K562 (cell line): Measurements from ENCODE around the gene SEL1L. TPM values are rescaled to one million over a fixed set of nuclear protein-coding genes. Genes with fewer than 3 reads are reported as not detected.

ENCODE experiments used
- ATAC-seq: fragments of 200-7000 bp; cut with Tn5 transposase; 3 replicates; pipeline ENCODE4 v1.9.1; 2020; ENCODE audit warnings: moderate library complexity
- BruUV-seq: library from RNA; stranded (reverse); fragments of 400-500 nt; replicated peaks from 2 replicates; lab custom pipeline; 2021; lab: Mats Ljungman, UMichigan
- CTCF ChIA-PET: fragments of 300-600 bp; formaldehyde crosslinking; extraction: SDS; loops from one replicate; lab custom pipeline; 2021; ENCODE audit warnings: low intra/inter-chr PET ratio; lab: Yijun Ruan, JAX
- POLR2A ChIA-PET: fragments of 300-600, 350-650 bp; sonication (Branson Sonifier 250); formaldehyde crosslinking; extraction: SDS; loops from one replicate; lab custom pipeline; 2021; ENCODE audit warnings: antibody characterized with exemption, inconsistent platforms; lab: Yijun Ruan, JAX
- DNase-seq, 4 experiments: peaks; one replicate each; pipeline versions ENCODE4 v3.0.0 to v3.0.0-alpha.2; 2011 to 2018; ENCODE audit warnings: low spot score in 3 of 4, mixed read lengths in 3 of 4; ENCODE audit errors: extremely low read depth in 1 of 4
- FAIRE-seq: peaks from 2 replicates; lab custom pipeline; 2011; peaks lifted over from hg19 to GRCh38; lab: Jason Lieb, UNC
- H2AFZ ChIP-seq: 2 replicates; pipeline ENCODE4 v1.6.0; 2011; ENCODE audit warnings: low read depth, low read length, control low read depth, inconsistent platforms
- H3K27ac ChIP-seq: fragments of 200-600 bp; 3 replicates; pipeline ENCODE4 v1.8.0; 2011; ENCODE audit warnings: low read depth, mild to moderate bottlenecking, control low read depth, inconsistent platforms, low read length, moderate library complexity, mixed read lengths; ENCODE audit errors: extremely low read depth
- H3K27me3 ChIP-seq, 2 experiments: fragments of 300-600 bp in 1 of 2; 2 replicates in 1 of 2; 3 replicates in 1 of 2; pipeline versions ENCODE4 v1.6.0 to v1.8.0; 2011; ENCODE audit warnings: inconsistent platforms in 2 of 2, low read length in 2 of 2, mild to moderate bottlenecking in 1 of 2, mixed read lengths in 1 of 2, moderate library complexity in 1 of 2; ENCODE audit not compliant: control insufficient read depth in 2 of 2, insufficient read depth in 2 of 2
- H3K36me3 ChIP-seq: fragments of 300-600 bp; 3 replicates; pipeline ENCODE4 v1.8.0; 2011; ENCODE audit warnings: mild to moderate bottlenecking, low read length, inconsistent platforms; ENCODE audit not compliant: control insufficient read depth, insufficient read depth
- H3K4me1 ChIP-seq, 2 experiments: fragments of 200-600 bp in 1 of 2; replicated peaks in 1 of 2; 2 replicates in 1 of 2; 3 replicates in 1 of 2; pipeline versions ENCODE4 v1.5.1 to v1.8.0; 2011; ENCODE audit warnings: inconsistent platforms in 2 of 2, low read length in 2 of 2, mild to moderate bottlenecking in 1 of 2, mixed read lengths in 1 of 2, moderate library complexity in 1 of 2; ENCODE audit not compliant: control insufficient read depth in 2 of 2, insufficient read depth in 2 of 2
- H3K4me2 ChIP-seq: 2 replicates; pipeline ENCODE4 v1.6.1; 2011; ENCODE audit warnings: low read length, control low read depth, inconsistent platforms, mixed read lengths; ENCODE audit not compliant: insufficient read depth
- H3K4me3 ChIP-seq: fragments of 200-600 bp; sonication (generic), shearing (Covaris generic); 2 replicates; pipeline ENCODE4 v1.5.1; 2016; ENCODE audit warnings: control low read depth, inconsistent platforms
- H3K79me2 ChIP-seq: fragments of 200-600 bp; 3 replicates; pipeline ENCODE4 v1.8.0; 2011; ENCODE audit warnings: low read length, inconsistent platforms; ENCODE audit not compliant: control insufficient read depth, insufficient read depth
- H3K9ac ChIP-seq, 2 experiments: 2 replicates each; pipeline versions ENCODE4 v1.6.0 to v1.6.1; 2011; ENCODE audit warnings: low read depth in 2 of 2, low read length in 2 of 2, control low read depth in 1 of 2, inconsistent platforms in 1 of 2, mild to moderate bottlenecking in 1 of 2, mixed read lengths in 1 of 2; ENCODE audit not compliant: insufficient read depth in 1 of 2
- H3K9me1 ChIP-seq: one replicate; pipeline ENCODE4 v1.6.0; 2011; ENCODE audit warnings: inconsistent platforms, mild to moderate bottlenecking, low read length, moderate library complexity; ENCODE audit not compliant: control insufficient read depth, insufficient read depth
- H3K9me3 ChIP-seq: replicated peaks from 2 replicates; pipeline ENCODE4 v1.5.1; 2011; ENCODE audit warnings: low read depth, low read length, inconsistent platforms; ENCODE audit not compliant: control insufficient read depth, insufficient read depth
- H4K20me1 ChIP-seq: replicated peaks from 2 replicates; pipeline ENCODE4 v1.6.1; 2011; ENCODE audit warnings: low read length, inconsistent platforms, mixed read lengths; ENCODE audit not compliant: control insufficient read depth, insufficient read depth
- ARID1B ChIP-seq: fragments of 450-650 bp; IDR thresholded peaks from 2 replicates; pipeline ENCODE4 v1.6.1; 2016; ENCODE audit warnings: antibody characterized with exemption, mild to moderate bottlenecking, inconsistent platforms
- BHLHE40 ChIP-seq: IDR thresholded peaks from 2 replicates; pipeline ENCODE4 v1.6.1; 2011; ENCODE audit warnings: low read length, improper control_type of control experiment
- CBFA2T3 ChIP-seq: fragments of 450-650 bp; IDR thresholded peaks from 2 replicates; pipeline ENCODE4 v1.6.1; 2017
- GATA2 ChIP-seq: sonication (generic); formaldehyde crosslinking; IDR thresholded peaks from 2 replicates; pipeline ENCODE4 v1.4.0; 2020; ENCODE audit warnings: mild to moderate bottlenecking, missing genetic modification reagents
- HEY1 ChIP-seq: fragments of 250-450 bp; sonication (Bioruptor Pico); IDR thresholded peaks from 2 replicates; pipeline ENCODE4 v1.5.0; 2020; ENCODE audit warnings: mild to moderate bottlenecking, moderate library complexity, borderline replicate concordance
- MECOM ChIP-seq: fragments of 250-450 bp; sonication (Bioruptor Pico); IDR thresholded peaks from 2 replicates; pipeline ENCODE4 v1.8.0; 2022; ENCODE audit warnings: inconsistent platforms
- MTA1 ChIP-seq: fragments of 450-650 bp; IDR thresholded peaks from 2 replicates; pipeline ENCODE4 v1.6.1; 2017; ENCODE audit warnings: borderline replicate concordance
- NCOA2 ChIP-seq, 2 experiments: fragments of 450-650 bp; IDR thresholded peaks; 2 replicates each; pipeline ENCODE4 v1.6.1; 2018; ENCODE audit warnings: mild to moderate bottlenecking in 2 of 2, moderate library complexity in 1 of 2; ENCODE audit not compliant: partially characterized antibody in 2 of 2
- PML ChIP-seq: IDR thresholded peaks from 2 replicates; pipeline ENCODE4 v1.6.1; 2012; ENCODE audit warnings: low read length, inconsistent platforms
- SAP30 ChIP-seq: fragments of 200-600 bp; sonication (generic); IDR thresholded peaks from 2 replicates; pipeline ENCODE4 v1.6.1; 2012; ENCODE audit warnings: borderline replicate concordance, low read depth, mild to moderate bottlenecking, moderate library complexity, low read length, control low read depth, inconsistent platforms; ENCODE audit not compliant: insufficient read depth, poor library complexity, severe bottlenecking
- TAF15 ChIP-seq: fragments of 200-400 bp; formaldehyde crosslinking; IDR thresholded peaks from 2 replicates; pipeline ENCODE4 v1.6.1; 2017; ENCODE audit warnings: mild to moderate bottlenecking, low read depth, low read length, moderate library complexity
- TEAD4 ChIP-seq, 2 experiments: sonication (generic) in 1 of 2; formaldehyde crosslinking in 1 of 2; IDR thresholded peaks; 2 replicates each; pipeline versions ENCODE4 v1.6.1 to v1.8.0; 2012 to 2022; ENCODE audit warnings: borderline replicate concordance in 1 of 2, inconsistent platforms in 1 of 2, low read length in 1 of 2, mild to moderate bottlenecking in 1 of 2, missing genetic modification reagents in 1 of 2
- XRCC4 ChIP-seq: IDR thresholded peaks from one replicate; pipeline ENCODE4 v1.6.1; 2011; ENCODE audit not compliant: insufficient read depth, insufficient read length; ENCODE audit errors: extremely low read depth
- ZBTB7A ChIP-seq: IDR thresholded peaks from 2 replicates; pipeline ENCODE4 v1.6.1; 2011; ENCODE audit warnings: low read depth, mild to moderate bottlenecking, low read length, moderate library complexity, borderline replicate concordance; ENCODE audit not compliant: control insufficient read depth
- ZNF76 ChIP-seq: fragments of 250-450 bp; sonication (Bioruptor Pico); IDR thresholded peaks from 2 replicates; pipeline ENCODE4 v1.4.0; 2020; ENCODE audit warnings: mild to moderate bottlenecking, moderate library complexity, borderline replicate concordance
- WGBS: fragments of 100-300 bp; shearing (Covaris generic); methylation state at CpG from one replicate; pipeline ENCODE4 v1.1.6; 2016; ENCODE audit warnings: low coverage, mixed read lengths; ENCODE audit not compliant: insufficient coverage; ENCODE audit errors: missing lambda C conversion rate; 5-methylcytosine and 5-hydroxymethylcytosine counted together
- in situ Hi-C: fragments of 300-500 bp; cut with MboI; formaldehyde crosslinking; loops from 4 replicates; pipeline ENCODE4 v1.15.0; 2018; ENCODE audit warnings: inconsistent platforms, mixed read lengths
- intact Hi-C: fragments of 100-400 bp; cut with micrococcal nuclease; formaldehyde crosslinking; loops from 2 replicates; pipeline ENCODE4 v1.14.2; 2022
- polyA plus RNA-seq, 8 experiments: library from polyadenylated mRNA; depleted of rRNA in 4 of 8; stranded (reverse) in 5 of 8; unstranded in 3 of 8; fragments of >200 nt; fragmentation: Nextera tagmentation in 2 of 8; fragmentation: Illumina TruSeq in 1 of 8; extraction: Ambion mirVana in 2 of 8; extraction: Trizol in 1 of 8; gene quantifications; 2 replicates each; pipeline versions ENCODE4 v1.2.1 to v1.2.3, GENCODE V29; 2011 to 2014; ENCODE audit warnings: inconsistent platforms in 1 of 8, missing spikeins in 1 of 8
- total RNA-seq, 7 experiments: library from RNA; depleted of rRNA in 6 of 7; stranded (reverse); fragments of >200 nt in 6 of 7; fragmentation: Illumina TruSeq in 2 of 7; extraction: Trizol in 2 of 7; gene quantifications; 2 replicates each; pipeline versions ENCODE4 v1.2.1 to v1.2.3, GENCODE V29; 2011 to 2021; ENCODE audit warnings: low replicate concordance in 1 of 7

SEL1L gene
- total and polyA plus RNA-seq, 9 of the 15 experiments (the other 6 are each of a cell fraction or from before 2014, with no cell fraction given): 7.7 to 21.1 (median 13.6) TPM

GRCh38 chr14:81435048-81435390, 98.6 kb downstream of the SEL1L start:
- intact Hi-C loops: loop anchor here (1.0 to 2.0 kb wide), 2 partner anchors 8 to 18 kb away; no protein-coding TSS in a partner anchor
- 2% methylated on average over 6 of the region's 6 CpGs for WGBS
- Histone ChIP-seq H3K36me3 (peaks cover 15% of the 10 kb centered on the region), H3K79me2 (peaks cover 68% of the 10 kb centered on the region)
- FAIRE-seq (no peak), DNase-seq (no peak)
- no peak for TF ChIP-seq HEY1 (CRISPR knock-in tag)
- no peak for TF ChIP-seq NCOA2 (IDR thresholded peaks at IDR 0.05; ENCODE audit: partially characterized antibody in 2 of 2)
- 0 out of 2 replicates have a peak, but pooled peaks have one; percentile 4 for TF ChIP-seq TEAD4 (IDR thresholded peaks at IDR 0.05; ENCODE audit: low read length)
- no peak for TF ChIP-seq TEAD4 (CRISPR knock-in tag; IDR thresholded peaks at IDR 0.05; ENCODE audit: borderline replicate concordance)
- TF ChIP-seq BHLHE40: no peak
- TF ChIP-seq GATA2: no peak
- TF ChIP-seq MTA1: no peak
- no peak for TF ChIP-seq XRCC4
- no peak for TF ChIP-seq MECOM (CRISPR knock-in tag)
- no peak for TF ChIP-seq ZNF76 (CRISPR knock-in tag)
- no peak for TF ChIP-seq SAP30
- 0 out of 2 replicates have a peak, but pooled peaks have one; percentile 8 for TF ChIP-seq PML
- TF ChIP-seq CBFA2T3: no peak
- no peak for TF ChIP-seq TAF15
- no peak for TF ChIP-seq ARID1B
- no peak for TF ChIP-seq ZBTB7A
- TF ChIP-seq, all 486 proteins: peak for 2
- peaks cover 21 to 47% of the 10 kb centered on the region in 2 experiments for H3K4me1 ChIP-seq
- H3K9me3 ChIP-seq: no peaks in the 10 kb centered on the region
- BruUV-seq: no TSS peak
- ATAC-seq: no peak
- 0 out of 2 replicates have a peak overlapping the region, but pooled peaks have one; percentile 48 for H2AFZ ChIP-seq
- in situ Hi-C loops: no loop called here
- peak overlapping the region; percentile 59 for H3K4me3 ChIP-seq
- H3K9me1 ChIP-seq: no peaks in the 10 kb centered on the region
- H4K20me1 ChIP-seq: no peaks in the 10 kb centered on the region
- peak overlapping the region; percentile 74 to 93 for H3K9ac ChIP-seq
- ChIA-PET POLR2A (interaction anchor here (0.6 to 2.0 kb wide), 3 partner anchors 15 to 260 kb away, joined by 3 to 6 read pairs (median 4); no protein-coding TSS in a partner anchor), CTCF (no interaction called here)
- H3K27me3 ChIP-seq: no peaks in the 10 kb centered on the region
- peak overlapping the region; percentile 69 for H3K27ac ChIP-seq
- peak overlapping the region; percentile 92 for H3K4me2 ChIP-seq
